PC-9 (cell line): Measurements from ENCODE around the gene CCDC8.

Experiments
- EZH2 ChIP-seq: fragments of 200-600 bp; sonication (generic); IDR thresholded peaks from 2 replicates; pipeline ENCODE4 v1.8.0; 2017; ENCODE audit warnings: antibody characterized with exemption, low read depth
- TF ChIP-seq, protein P1 (sequence below): fragments of 200-600 bp; sonication (generic); conservative IDR thresholded peaks from 2 replicates; pipeline ENCODE4 v1.6.1; 2017; ENCODE audit warnings: mixed run types, antibody characterized with exemption, mild to moderate bottlenecking, moderate library complexity

DNA sequence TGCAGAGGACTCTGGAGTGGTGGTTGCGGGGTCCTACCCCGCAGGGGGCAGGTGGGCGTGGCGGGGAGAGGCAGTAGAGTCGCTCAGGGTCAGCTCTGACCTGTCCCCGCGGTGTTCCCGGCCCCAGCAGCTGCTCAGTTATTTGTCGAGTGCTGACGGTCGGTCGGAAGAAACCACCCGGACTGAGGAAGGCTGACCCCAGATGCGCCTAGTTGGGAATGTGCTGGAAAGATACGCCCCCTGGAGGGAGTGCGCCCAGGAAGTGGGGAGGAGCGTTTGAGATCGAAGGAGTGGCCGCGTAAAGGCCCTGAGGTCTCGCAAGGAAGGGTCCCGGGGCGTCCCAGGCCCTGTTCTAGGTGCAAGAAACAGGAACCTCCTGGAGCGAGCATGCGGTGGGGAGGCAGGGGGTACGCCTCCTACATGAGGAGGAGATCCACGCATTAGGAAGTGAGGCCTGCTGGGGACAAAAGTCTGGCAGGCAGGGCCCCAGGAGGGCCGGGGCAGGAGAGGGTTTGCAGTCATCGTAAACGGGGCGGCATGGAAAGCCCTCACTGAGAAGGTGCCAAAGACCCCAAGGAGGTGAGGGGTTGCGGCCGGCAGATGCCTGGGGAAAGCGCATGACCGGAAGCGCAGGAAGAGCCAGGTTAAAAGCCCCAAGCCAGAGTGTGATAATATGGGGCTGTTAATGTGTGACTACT lies 9.2 kb downstream of the CCDC8 start:
- TF ChIP-seq, protein P1, sequence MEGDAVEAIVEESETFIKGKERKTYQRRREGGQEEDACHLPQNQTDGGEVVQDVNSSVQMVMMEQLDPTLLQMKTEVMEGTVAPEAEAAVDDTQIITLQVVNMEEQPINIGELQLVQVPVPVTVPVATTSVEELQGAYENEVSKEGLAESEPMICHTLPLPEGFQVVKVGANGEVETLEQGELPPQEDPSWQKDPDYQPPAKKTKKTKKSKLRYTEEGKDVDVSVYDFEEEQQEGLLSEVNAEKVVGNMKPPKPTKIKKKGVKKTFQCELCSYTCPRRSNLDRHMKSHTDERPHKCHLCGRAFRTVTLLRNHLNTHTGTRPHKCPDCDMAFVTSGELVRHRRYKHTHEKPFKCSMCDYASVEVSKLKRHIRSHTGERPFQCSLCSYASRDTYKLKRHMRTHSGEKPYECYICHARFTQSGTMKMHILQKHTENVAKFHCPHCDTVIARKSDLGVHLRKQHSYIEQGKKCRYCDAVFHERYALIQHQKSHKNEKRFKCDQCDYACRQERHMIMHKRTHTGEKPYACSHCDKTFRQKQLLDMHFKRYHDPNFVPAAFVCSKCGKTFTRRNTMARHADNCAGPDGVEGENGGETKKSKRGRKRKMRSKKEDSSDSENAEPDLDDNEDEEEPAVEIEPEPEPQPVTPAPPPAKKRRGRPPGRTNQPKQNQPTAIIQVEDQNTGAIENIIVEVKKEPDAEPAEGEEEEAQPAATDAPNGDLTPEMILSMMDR = no peak
- TF ChIP-seq EZH2 = no peak
